ENCODE results near the gene HAPLN1.

- TF ChIP-seq POLR2A (IDR thresholded peaks at IDR 0.05): no peak
- TF ChIP-seq CTCF (IDR thresholded peaks at IDR 0.05): no peak
Measured at GRCh38 chr5:83752700-83753099, 32.0 kb upstream of the HAPLN1 start.

Data from right lobe of liver (tissue), 4 donors.